ENCODE data around the gene PTH2. TPM values are rescaled to one million over a fixed set of nuclear protein-coding genes. Genes with fewer than 3 reads are reported as not detected.

Gene PTH2
- total and polyA plus RNA-seq, 2 of the 8 experiments (the other 6 are each of a cell fraction or from before 2014, with no cell fraction given) = not detected

- peak overlapping the region in 2 of 4 experiments; percentile 12 to 29; a peak in 2 of 7 replicates for H3K9ac ChIP-seq (replicated peaks in 1 of 4; ENCODE audit: extremely low read depth in 1 of 4, low read depth in 3 of 4, low read length in 3 of 4)
- no peak for FAIRE-seq
- CTCF ChIA-PET (ENCODE audit: partially characterized antibody) = interaction anchor here (0.9 to 7.9 kb wide), 12 partner anchors 12 to 716 kb away, joined by 3 to 88 read pairs (median 4); partner anchors contain the start of genes GFY and PTH2
These were observed 19.6 kb upstream of the PTH2 start for GRCh38 chr19:49442771-49443365.

More at GRCh38 chr19:49442771-49443365, 19.6 kb upstream of the PTH2 start:
- peaks cover 0 to 10% (median 7%) of the 10 kb centered on the region in 4 experiments; a peak in 6 of 7 replicates for H3K4me1 ChIP-seq (replicated peaks in 1 of 4; ENCODE audit: control insufficient read depth in 3 of 4, insufficient read depth in 4 of 4, low read length in 3 of 4)
- no peak overlapping the region for H4K91ac ChIP-seq (replicated peaks; ENCODE audit: insufficient read length, low read length)
- no peaks in the 10 kb centered on the region for H3K79me2 ChIP-seq (ENCODE audit: control insufficient read depth in 1 of 2, insufficient read depth in 2 of 2, low read length in 2 of 2)
- peaks cover 4 to 6% of the 10 kb centered on the region in 2 experiments for H4K20me1 ChIP-seq (replicated peaks in 1 of 2; ENCODE audit: control insufficient read depth in 1 of 2, insufficient read depth in 2 of 2, low read length in 2 of 2)
- H3K23me2 ChIP-seq (ENCODE audit: low read depth, low read length) = peaks cover 18% of the 10 kb centered on the region; the same call in 1 of the 2 replicates
- H3K36me3 ChIP-seq (ENCODE audit: control insufficient read depth in 2 of 4, insufficient read depth in 4 of 4, low read length in 3 of 4) = peaks cover 5 to 9% (median 7%) of the 10 kb centered on the region in 4 experiments; a peak in 6 of 8 replicates
- no peak overlapping the region for H3K4ac ChIP-seq (replicated peaks; ENCODE audit: insufficient read length, low read depth, low read length)
- H2AK5ac ChIP-seq (ENCODE audit: low read depth, low read length) = no peak overlapping the region
- H3K4me3 ChIP-seq (ENCODE audit: extremely low read depth in 1 of 4, insufficient read depth in 2 of 4, low read depth in 3 of 4, low read length in 4 of 4) = peak overlapping the region; percentile 46 to 69 (median 62)
- H3K56ac ChIP-seq (replicated peaks; ENCODE audit: insufficient read length, low read depth, low read length) = no peak overlapping the region
- H3K79me1 ChIP-seq (ENCODE audit: low read depth, low read length) = no peaks in the 10 kb centered on the region
- peak overlapping the region; percentile 90 for H3K18ac ChIP-seq (ENCODE audit: extremely low read depth, low read length)
- H2BK20ac ChIP-seq (ENCODE audit: low read length) = no peak overlapping the region
- H2AFZ ChIP-seq (ENCODE audit: low read length) = no peak overlapping the region
- peak; percentile 96 to 100 for DNase-seq (ENCODE audit: low read depth in 1 of 2, low spot score in 2 of 2)
- WGBS, 2 experiments (ENCODE audit: extremely low coverage in 1 of 2, insufficient coverage in 1 of 2, insufficient read length in 1 of 2, insufficient replicate concordance in 2 of 2, low coverage in 1 of 2, low lambda C conversion rate in 2 of 2, missing lambda C conversion rate in 1 of 2) = 0% methylated on average over 22 of the region's 43 CpGs; no CpG with 5 or more reads in 1 of the 2 experiments
- peak overlapping the region; percentile 53; the same call in 1 of the 2 replicates for H3K27ac ChIP-seq (ENCODE audit: low read depth, low read length)
- no peaks in the 10 kb centered on the region for H3K9me3 ChIP-seq (ENCODE audit: insufficient read depth in 2 of 2, low read depth in 1 of 2, low read length in 1 of 2)
- H2BK15ac ChIP-seq (ENCODE audit: low read length) = no peak overlapping the region
- H3K27me3 ChIP-seq (replicated peaks in 1 of 4; ENCODE audit: control insufficient read depth in 3 of 4, extremely low read depth in 1 of 4, insufficient read depth in 3 of 4, low read length in 3 of 4) = peaks cover 18 to 32% (median 30%) of the 10 kb centered on the region in 4 experiments
- peak overlapping the region; percentile 53 to 73 for H3K4me2 ChIP-seq (ENCODE audit: insufficient read depth in 1 of 2, low read depth in 2 of 2, low read length in 2 of 2)
- H2BK5ac ChIP-seq (ENCODE audit: low read depth, low read length) = peak overlapping the region; percentile 88; the same call in 1 of the 2 replicates
- H3K23ac ChIP-seq (ENCODE audit: insufficient read length) = no peak overlapping the region
- H3K14ac ChIP-seq (ENCODE audit: insufficient read length) = no peak overlapping the region
- TF ChIP-seq SP4 (IDR thresholded peaks at IDR 0.05; ENCODE audit: low read length) = 0 out of 2 replicates have a peak, but pooled peaks have one; percentile 1
- TF ChIP-seq, protein P1, sequence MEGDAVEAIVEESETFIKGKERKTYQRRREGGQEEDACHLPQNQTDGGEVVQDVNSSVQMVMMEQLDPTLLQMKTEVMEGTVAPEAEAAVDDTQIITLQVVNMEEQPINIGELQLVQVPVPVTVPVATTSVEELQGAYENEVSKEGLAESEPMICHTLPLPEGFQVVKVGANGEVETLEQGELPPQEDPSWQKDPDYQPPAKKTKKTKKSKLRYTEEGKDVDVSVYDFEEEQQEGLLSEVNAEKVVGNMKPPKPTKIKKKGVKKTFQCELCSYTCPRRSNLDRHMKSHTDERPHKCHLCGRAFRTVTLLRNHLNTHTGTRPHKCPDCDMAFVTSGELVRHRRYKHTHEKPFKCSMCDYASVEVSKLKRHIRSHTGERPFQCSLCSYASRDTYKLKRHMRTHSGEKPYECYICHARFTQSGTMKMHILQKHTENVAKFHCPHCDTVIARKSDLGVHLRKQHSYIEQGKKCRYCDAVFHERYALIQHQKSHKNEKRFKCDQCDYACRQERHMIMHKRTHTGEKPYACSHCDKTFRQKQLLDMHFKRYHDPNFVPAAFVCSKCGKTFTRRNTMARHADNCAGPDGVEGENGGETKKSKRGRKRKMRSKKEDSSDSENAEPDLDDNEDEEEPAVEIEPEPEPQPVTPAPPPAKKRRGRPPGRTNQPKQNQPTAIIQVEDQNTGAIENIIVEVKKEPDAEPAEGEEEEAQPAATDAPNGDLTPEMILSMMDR (IDR thresholded peaks at IDR 0.05; ENCODE audit: control extremely low read depth in 1 of 3, insufficient read depth in 1 of 3, low read depth in 1 of 3, low read length in 3 of 3) = no peak
- peak; percentile 58 for TF ChIP-seq TEAD4 (IDR thresholded peaks at IDR 0.05; ENCODE audit: low read depth, low read length)
- peak; percentile 65 for TF ChIP-seq ASH2L (IDR thresholded peaks at IDR 0.05; ENCODE audit: low read length)
- TF ChIP-seq KDM5A (IDR thresholded peaks at IDR 0.05; ENCODE audit: low read length) = no peak
- TF ChIP-seq YY1 (IDR thresholded peaks at IDR 0.05; ENCODE audit: low read depth, low read length) = no peak
- peak; percentile 85; the same call in 1 of the 2 replicates for TF ChIP-seq EGR1 (IDR thresholded peaks at IDR 0.05; ENCODE audit: borderline replicate concordance, low read depth, low read length)
- no peak for TF ChIP-seq NRF1 (IDR thresholded peaks at IDR 0.05; ENCODE audit: low read depth, low read length)
- TF ChIP-seq PHF8 (conservative IDR thresholded peaks at IDR 0.05; ENCODE audit: low read depth, low read length) = peak; percentile 51; the same call in 1 of the 2 replicates
- no peak overlapping the region for H2BK120ac ChIP-seq (replicated peaks; ENCODE audit: low read depth, low read length)
- H4K8ac ChIP-seq (ENCODE audit: extremely low read depth, insufficient read depth, low read length) = peak overlapping the region; percentile 60
- no peak overlapping the region for H4K5ac ChIP-seq (ENCODE audit: insufficient read length, low read depth, low read length)
- no peak overlapping the region for H2BK12ac ChIP-seq (ENCODE audit: low read depth, low read length)
- POLR2A ChIA-PET (ENCODE audit: partially characterized antibody) = interaction anchor here (0.9 to 4.1 kb wide), 9 partner anchors 9 to 234 kb away, joined by 3 to 13 read pairs (median 3); partner anchors contain the start of genes ALDH16A1, PIH1D1 and PRMT1
